HepG2 (cell line): ENCODE data around the gene LRP10. TPM values are rescaled to one million over a fixed set of nuclear protein-coding genes. Genes with fewer than 3 reads are reported as not detected.

Source experiments
- CHD2 ChIP-seq: IDR thresholded peaks from 2 replicates; pipeline ENCODE4 v1.6.1; 2011; ENCODE audit warnings: low read depth, low read length, improper control_type of control experiment
- FIP1L1 ChIP-seq: fragments of 200-400 bp; formaldehyde crosslinking; IDR thresholded peaks from 2 replicates; pipeline ENCODE4 v1.6.1; 2018; ENCODE audit warnings: low read depth, mild to moderate bottlenecking, low read length, moderate library complexity, borderline replicate concordance; ENCODE audit not compliant: insufficient read depth
- FOXK2 ChIP-seq: fragments of 450-650 bp; IDR thresholded peaks from 2 replicates; pipeline ENCODE4 v1.6.1; 2016
- KLF11 ChIP-seq: IDR thresholded peaks from 2 replicates; pipeline ENCODE4 v1.6.1; 2016; ENCODE audit warnings: missing compliant biosample characterization
- KMT2B ChIP-seq: IDR thresholded peaks from 2 replicates; pipeline ENCODE4 v1.6.1; 2016; ENCODE audit warnings: missing genetic modification reagents, missing compliant biosample characterization
- LCORL ChIP-seq, 2 experiments: fragments of 450-650 bp in 1 of 2; sonication (generic) in 1 of 2; formaldehyde crosslinking in 1 of 2; IDR thresholded peaks; 2 replicates each; pipeline versions ENCODE4 v1.5.0 to v1.6.1; 2017 to 2020; ENCODE audit warnings: antibody characterized with exemption in 1 of 2, missing genetic modification reagents in 1 of 2
- NONO ChIP-seq, 2 experiments: fragments of 450-650 bp in 1 of 2; sonication (generic) in 1 of 2; formaldehyde crosslinking in 1 of 2; IDR thresholded peaks in 1 of 2; conservative IDR thresholded peaks in 1 of 2; 2 replicates each; pipeline versions ENCODE4 v1.6.1 to v1.8.0; 2017 to 2022; ENCODE audit warnings: mild to moderate bottlenecking in 1 of 2, missing genetic modification reagents in 1 of 2, moderate library complexity in 1 of 2
- PHF20 ChIP-seq: sonication (generic); formaldehyde crosslinking; IDR thresholded peaks from 2 replicates; pipeline ENCODE4 v1.5.0; 2020; ENCODE audit warnings: mild to moderate bottlenecking, missing genetic modification reagents
- SIX1 ChIP-seq: sonication (generic); formaldehyde crosslinking; IDR thresholded peaks from 2 replicates; pipeline ENCODE4 v1.4.0; 2020; ENCODE audit warnings: missing genetic modification reagents, borderline replicate concordance
- SRSF1 ChIP-seq: fragments of 200-400 bp; formaldehyde crosslinking; optimal IDR thresholded peaks from 2 replicates; pipeline ENCODE3; 2017; ENCODE audit warnings: mild to moderate bottlenecking, low read depth, low read length, moderate library complexity
- TOPORS ChIP-seq: sonication (generic); formaldehyde crosslinking; IDR thresholded peaks from 2 replicates; pipeline ENCODE4 v1.8.0; 2023; ENCODE audit warnings: mild to moderate bottlenecking, missing genetic modification reagents
- ZFX ChIP-seq: sonication (generic); formaldehyde crosslinking; IDR thresholded peaks from 2 replicates; pipeline ENCODE4 v1.4.0; 2020; ENCODE audit warnings: mild to moderate bottlenecking, low read depth, missing genetic modification reagents, moderate library complexity
- ZKSCAN1 ChIP-seq: fragments of 150-350 bp; IDR thresholded peaks from 2 replicates; pipeline ENCODE4 v1.6.1; 2014; ENCODE audit warnings: low read length
- ZNF225 ChIP-seq: sonication (generic); formaldehyde crosslinking; IDR thresholded peaks from 2 replicates; pipeline ENCODE4 v1.4.0; 2020; ENCODE audit warnings: mild to moderate bottlenecking, missing genetic modification reagents
- ZNF326 ChIP-seq: sonication (generic); formaldehyde crosslinking; IDR thresholded peaks from 2 replicates; pipeline ENCODE4 v1.4.0; 2020; ENCODE audit warnings: missing genetic modification reagents, borderline replicate concordance
- ZNF891 ChIP-seq: sonication (generic); formaldehyde crosslinking; IDR thresholded peaks from 2 replicates; pipeline ENCODE4 v1.5.0; 2020; ENCODE audit warnings: mild to moderate bottlenecking, missing genetic modification reagents
- ZSCAN22 ChIP-seq: sonication (generic); formaldehyde crosslinking; IDR thresholded peaks from 2 replicates; pipeline ENCODE4 v1.4.0; 2020; ENCODE audit warnings: mild to moderate bottlenecking, missing genetic modification reagents
- polyA plus RNA-seq, 8 experiments: library from polyadenylated mRNA; depleted of rRNA in 3 of 8; stranded (reverse) in 7 of 8; unstranded in 1 of 8; fragments of >200 nt; fragmentation: Illumina TruSeq in 4 of 8; extraction: Trizol in 4 of 8; gene quantifications; 2 replicates each; pipeline versions ENCODE4 v1.2.1 to v1.2.3, GENCODE V29; 2011 to 2016; ENCODE audit warnings: low read depth in 4 of 8, missing spikeins in 1 of 8, mixed read lengths in 1 of 8; ENCODE audit not compliant: insufficient read depth in 1 of 8
- total RNA-seq, 5 experiments: library from RNA; depleted of rRNA; stranded (reverse); fragments of >200 nt; fragmentation: Illumina TruSeq; extraction: Trizol; gene quantifications; 2 replicates each; pipeline ENCODE4 v1.2.3, GENCODE V29; 2016; ENCODE audit warnings: low read depth in 1 of 5
- TF ChIP-seq, protein P1 (sequence below): sonication (generic); formaldehyde crosslinking; IDR thresholded peaks from 2 replicates; pipeline ENCODE4 v1.4.0; 2020; ENCODE audit warnings: mild to moderate bottlenecking, low read depth, missing genetic modification reagents
- TF ChIP-seq, protein P2 (sequence below): sonication (generic); formaldehyde crosslinking; IDR thresholded peaks from 2 replicates; pipeline ENCODE4 v1.5.0; 2020; ENCODE audit warnings: missing genetic modification reagents
- TF ChIP-seq, protein P3 (sequence below): sonication (generic); formaldehyde crosslinking; conservative IDR thresholded peaks from 2 replicates; pipeline ENCODE4 v1.8.0; 2022; ENCODE audit warnings: missing genetic modification reagents
- TF ChIP-seq, protein P4 (sequence below): sonication (generic); formaldehyde crosslinking; IDR thresholded peaks from 2 replicates; pipeline ENCODE4 v1.8.1; 2023; ENCODE audit warnings: mild to moderate bottlenecking, inconsistent platforms, moderate library complexity, missing genetic modification reagents, borderline replicate concordance
- TF ChIP-seq, protein P5 (sequence below): sonication (generic); formaldehyde crosslinking; IDR thresholded peaks from 2 replicates; pipeline ENCODE4 v1.8.0; 2022; ENCODE audit warnings: missing genetic modification reagents, mild to moderate bottlenecking, inconsistent platforms, borderline replicate concordance

The LRP10 gene
- total and polyA plus RNA-seq, 2 of the 13 experiments (the other 11 are each of a cell fraction or from before 2014, with no cell fraction given), result 16.9 to 45.2 TPM

DNA sequence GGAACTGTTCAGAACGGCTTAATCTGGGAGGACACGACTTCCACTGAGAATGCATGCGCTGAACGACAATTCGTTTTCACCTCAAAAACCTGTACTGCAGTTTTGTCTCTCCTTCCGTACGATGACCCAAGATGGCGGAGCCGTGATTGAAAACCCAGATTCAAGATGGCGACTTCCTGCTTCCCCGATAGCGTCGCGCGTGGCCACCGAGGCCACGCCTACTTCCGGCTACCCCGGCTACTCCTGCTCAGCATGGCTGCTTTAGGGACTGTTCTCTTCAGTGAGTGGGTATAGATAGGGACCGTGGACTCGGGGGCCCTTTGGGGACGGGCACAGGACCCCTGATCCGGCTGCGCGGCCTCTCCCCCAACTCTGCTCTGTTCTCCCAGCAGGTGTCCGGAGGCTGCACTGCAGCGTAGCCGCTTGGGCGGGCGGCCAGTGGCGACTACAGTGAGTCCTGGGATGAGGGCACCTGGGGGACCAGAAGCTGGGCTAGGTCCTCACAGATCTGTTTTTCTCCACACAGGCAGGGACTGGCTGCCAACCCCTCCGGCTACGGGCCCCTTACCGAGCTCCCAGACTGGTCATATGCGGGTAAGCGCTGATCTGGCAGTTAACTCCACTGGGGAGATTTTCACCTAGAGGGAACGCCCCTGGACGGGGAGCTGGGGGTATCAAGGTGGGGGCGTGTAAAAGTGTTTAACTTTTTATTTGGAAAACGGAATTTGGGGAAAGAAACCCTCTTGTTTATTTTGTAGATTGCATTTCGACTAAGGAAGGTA lies 41.7 kb upstream of the LRP10 start, which contains the start of gene MRPL52 (continued):
- TF ChIP-seq ZNF891 (CRISPR knock-in tag) (peak; percentile 82; the same call in 1 of the 2 replicates), ZFX (peak; percentile 85), CHD2 (peak; percentile 87), SIX1 (peak; percentile 14; the same call in 1 of the 2 replicates), LCORL (IDR thresholded peaks at IDR 0.05) (peak; percentile 94), LCORL (CRISPR knock-in tag; IDR thresholded peaks at IDR 0.05) (peak; percentile 3; the same call in 1 of the 2 replicates), KLF11 (CRISPR knock-in tag) (peak; percentile 36; the same call in 1 of the 2 replicates), SRSF1 (peak; percentile 39), NONO (IDR thresholded peaks at IDR 0.05) (no peak), NONO (CRISPR knock-in tag; conservative IDR thresholded peaks at IDR 0.05) (0 out of 2 replicates have a peak, but pooled peaks have one; percentile 1), ZKSCAN1 (peak; percentile 81), FOXK2 (no peak), ZNF326 (no peak; the same call in 1 of the 2 replicates), ZNF225 (CRISPR knock-in tag) (peak; percentile 96), ZSCAN22 (CRISPR knock-in tag) (no peak), KMT2B (CRISPR knock-in tag) (peak; percentile 88), FIP1L1 (peak; percentile 82; the same call in 1 of the 2 replicates), PHF20 (peak; percentile 94), TOPORS (CRISPR knock-in tag) (no peak; the same call in 1 of the 2 replicates)
- TF ChIP-seq, protein P1, sequence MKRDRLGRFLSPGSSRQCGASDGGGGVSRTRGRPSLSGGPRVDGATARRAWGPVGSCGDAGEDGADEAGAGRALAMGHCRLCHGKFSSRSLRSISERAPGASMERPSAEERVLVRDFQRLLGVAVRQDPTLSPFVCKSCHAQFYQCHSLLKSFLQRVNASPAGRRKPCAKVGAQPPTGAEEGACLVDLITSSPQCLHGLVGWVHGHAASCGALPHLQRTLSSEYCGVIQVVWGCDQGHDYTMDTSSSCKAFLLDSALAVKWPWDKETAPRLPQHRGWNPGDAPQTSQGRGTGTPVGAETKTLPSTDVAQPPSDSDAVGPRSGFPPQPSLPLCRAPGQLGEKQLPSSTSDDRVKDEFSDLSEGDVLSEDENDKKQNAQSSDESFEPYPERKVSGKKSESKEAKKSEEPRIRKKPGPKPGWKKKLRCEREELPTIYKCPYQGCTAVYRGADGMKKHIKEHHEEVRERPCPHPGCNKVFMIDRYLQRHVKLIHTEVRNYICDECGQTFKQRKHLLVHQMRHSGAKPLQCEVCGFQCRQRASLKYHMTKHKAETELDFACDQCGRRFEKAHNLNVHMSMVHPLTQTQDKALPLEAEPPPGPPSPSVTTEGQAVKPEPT (CRISPR knock-in tag), result peak; percentile 87
- TF ChIP-seq, protein P2, sequence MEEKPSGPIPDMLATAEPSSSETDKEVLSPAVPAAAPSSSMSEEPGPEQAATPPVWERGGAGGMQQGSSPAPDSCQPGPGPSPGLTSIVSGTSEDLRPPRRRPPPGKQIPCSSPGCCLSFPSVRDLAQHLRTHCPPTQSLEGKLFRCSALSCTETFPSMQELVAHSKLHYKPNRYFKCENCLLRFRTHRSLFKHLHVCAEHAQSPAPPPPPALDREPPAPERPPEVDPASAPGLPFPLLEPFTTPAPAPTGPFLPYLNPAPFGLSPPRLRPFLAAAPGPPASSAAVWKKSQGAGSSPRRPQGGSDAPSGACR (CRISPR knock-in tag), result 0 out of 2 replicates have a peak, but pooled peaks have one; percentile 59
- TF ChIP-seq, protein P3, sequence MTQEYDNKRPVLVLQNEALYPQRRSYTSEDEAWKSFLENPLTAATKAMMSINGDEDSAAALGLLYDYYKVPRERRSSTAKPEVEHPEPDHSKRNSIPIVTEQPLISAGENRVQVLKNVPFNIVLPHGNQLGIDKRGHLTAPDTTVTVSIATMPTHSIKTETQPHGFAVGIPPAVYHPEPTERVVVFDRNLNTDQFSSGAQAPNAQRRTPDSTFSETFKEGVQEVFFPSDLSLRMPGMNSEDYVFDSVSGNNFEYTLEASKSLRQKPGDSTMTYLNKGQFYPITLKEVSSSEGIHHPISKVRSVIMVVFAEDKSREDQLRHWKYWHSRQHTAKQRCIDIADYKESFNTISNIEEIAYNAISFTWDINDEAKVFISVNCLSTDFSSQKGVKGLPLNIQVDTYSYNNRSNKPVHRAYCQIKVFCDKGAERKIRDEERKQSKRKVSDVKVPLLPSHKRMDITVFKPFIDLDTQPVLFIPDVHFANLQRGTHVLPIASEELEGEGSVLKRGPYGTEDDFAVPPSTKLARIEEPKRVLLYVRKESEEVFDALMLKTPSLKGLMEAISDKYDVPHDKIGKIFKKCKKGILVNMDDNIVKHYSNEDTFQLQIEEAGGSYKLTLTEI (CRISPR knock-in tag), result no peak
- TF ChIP-seq, protein P4, sequence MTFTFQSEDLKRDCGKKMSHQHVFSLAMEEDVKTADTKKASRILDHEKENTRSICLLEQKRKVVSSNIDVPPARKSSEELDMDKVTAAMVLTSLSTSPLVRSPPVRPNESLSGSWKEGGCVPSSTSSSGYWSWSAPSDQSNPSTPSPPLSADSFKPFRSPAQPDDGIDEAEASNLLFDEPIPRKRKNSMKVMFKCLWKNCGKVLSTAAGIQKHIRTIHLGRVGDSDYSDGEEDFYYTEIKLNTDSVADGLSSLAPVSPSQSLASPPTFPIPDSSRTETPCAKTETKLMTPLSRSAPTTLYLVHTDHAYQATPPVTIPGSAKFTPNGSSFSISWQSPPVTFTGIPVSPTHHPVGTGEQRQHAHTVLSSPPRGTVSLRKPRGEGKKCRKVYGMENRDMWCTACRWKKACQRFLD (CRISPR knock-in tag), result peak; percentile 95
- TF ChIP-seq, protein P5, sequence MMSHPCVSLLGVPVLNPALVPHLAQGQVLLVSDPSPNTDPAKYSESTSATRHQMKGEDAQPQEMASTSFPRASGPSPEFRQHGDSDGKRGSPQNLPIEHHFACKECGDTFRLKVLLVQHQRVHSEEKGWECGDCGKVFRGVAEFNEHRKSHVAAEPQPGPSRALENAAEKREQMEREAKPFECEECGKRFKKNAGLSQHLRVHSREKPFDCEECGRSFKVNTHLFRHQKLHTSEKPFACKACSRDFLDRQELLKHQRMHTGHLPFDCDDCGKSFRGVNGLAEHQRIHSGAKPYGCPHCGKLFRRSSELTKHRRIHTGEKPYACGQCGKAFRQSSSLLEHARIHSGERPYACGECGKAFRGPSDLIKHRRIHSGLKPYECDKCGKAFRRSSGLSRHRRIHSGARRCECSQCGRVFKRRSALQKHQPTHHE (CRISPR knock-in tag), result 0 out of 2 replicates have a peak, but pooled peaks have one; percentile 51
